IMR-90 (cell line): ENCODE data around the gene PTGDS. TPM values are rescaled to one million over a fixed set of nuclear protein-coding genes. Genes with fewer than 3 reads are reported as not detected.

ENCODE experiments used
- ATAC-seq: fragments of 200-7000 bp; cut with Tn5 transposase; 2 replicates; pipeline ENCODE4 v1.9.1; 2020; ENCODE audit warnings: low read depth, mild to moderate bottlenecking, moderate library complexity
- BruUV-seq: library from RNA; stranded (reverse); fragments of 400-500 nt; replicated peaks from 2 replicates; lab custom pipeline; 2021; lab: Mats Ljungman, UMichigan
- CTCF ChIA-PET: fragments of 300-600 bp; formaldehyde crosslinking; extraction: SDS; loops from one replicate; lab custom pipeline; 2021; ENCODE audit warnings: antibody characterized with exemption; lab: Yijun Ruan, JAX
- POLR2A ChIA-PET: fragments of 300-600 bp; sonication (Branson Sonifier 250); formaldehyde crosslinking; loops from one replicate; lab custom pipeline; 2022; ENCODE audit warnings: antibody characterized with exemption; ENCODE audit not compliant: unreplicated experiment; lab: Charles Lee
- DNase-seq: peaks from one replicate; pipeline ENCODE4 v3.0.0; 2013
- H2AFZ ChIP-seq: replicated peaks from 2 replicates; pipeline ENCODE3; 2013; ENCODE audit warnings: low read length, mild to moderate bottlenecking; ENCODE audit not compliant: poor library complexity
- H2AK5ac ChIP-seq: 2 replicates; pipeline ENCODE4 v1.6.1; 2013; ENCODE audit warnings: low read depth, low read length, inconsistent platforms
- H2AK9ac ChIP-seq: replicated peaks from 2 replicates; pipeline ENCODE3; 2013; ENCODE audit warnings: mild to moderate bottlenecking, low read depth, low read length, moderate library complexity; ENCODE audit not compliant: poor library complexity
- H2BK120ac ChIP-seq: 2 replicates; pipeline ENCODE4 v1.6.1; 2013; ENCODE audit warnings: low read depth, low read length, inconsistent platforms
- H2BK15ac ChIP-seq: 3 replicates; pipeline ENCODE4 v1.6.1; 2013; ENCODE audit warnings: low read depth, low read length, inconsistent platforms
- H2BK20ac ChIP-seq: 2 replicates; pipeline ENCODE4 v1.6.1; 2013; ENCODE audit warnings: low read depth, mild to moderate bottlenecking, inconsistent platforms, low read length, moderate library complexity
- H2BK5ac ChIP-seq: 2 replicates; pipeline ENCODE4 v1.6.1; 2013; ENCODE audit warnings: mild to moderate bottlenecking, low read depth, low read length, inconsistent platforms; ENCODE audit not compliant: poor library complexity, severe bottlenecking
- H3K14ac ChIP-seq: replicated peaks from 2 replicates; pipeline ENCODE4 v1.6.1; 2013; ENCODE audit warnings: low read depth, low read length, inconsistent platforms
- H3K18ac ChIP-seq: 2 replicates; pipeline ENCODE4 v1.6.1; 2013; ENCODE audit warnings: low read depth, low read length, control low read depth
- H3K23ac ChIP-seq: 2 replicates; pipeline ENCODE4 v1.6.1; 2013; ENCODE audit warnings: low read depth, low read length, inconsistent platforms
- H3K27ac ChIP-seq: 2 replicates; pipeline ENCODE4 v1.5.1; 2013; ENCODE audit warnings: mild to moderate bottlenecking, control low read depth, low read length; ENCODE audit not compliant: insufficient read depth
- H3K27me3 ChIP-seq: 2 replicates; pipeline ENCODE4 v1.6.1; 2013; ENCODE audit warnings: low read length; ENCODE audit not compliant: control insufficient read depth, insufficient read depth
- H3K36me3 ChIP-seq: 2 replicates; pipeline ENCODE4 v1.6.1; 2013; ENCODE audit warnings: low read length, mixed read lengths; ENCODE audit not compliant: control insufficient read depth, insufficient read depth
- H3K4ac ChIP-seq: 2 replicates; pipeline ENCODE4 v1.6.1; 2013; ENCODE audit warnings: low read depth, low read length, inconsistent platforms
- H3K4me1 ChIP-seq: 2 replicates; pipeline ENCODE4 v1.6.1; 2013; ENCODE audit warnings: low read length, mixed read lengths; ENCODE audit not compliant: control insufficient read depth, insufficient read depth
- H3K4me2 ChIP-seq: 2 replicates; pipeline ENCODE4 v1.6.1; 2013; ENCODE audit warnings: low read depth, mild to moderate bottlenecking, control low read depth, low read length, moderate library complexity
- H3K4me3 ChIP-seq: 2 replicates; pipeline ENCODE4 v1.5.1; 2013; ENCODE audit warnings: low read depth, mild to moderate bottlenecking, control low read depth, low read length, moderate library complexity; ENCODE audit not compliant: insufficient read depth
- H3K56ac ChIP-seq: 2 replicates; pipeline ENCODE4 v1.6.1; 2013; ENCODE audit warnings: low read length, inconsistent platforms; ENCODE audit not compliant: insufficient read depth; ENCODE audit errors: extremely low read depth
- H3K79me1 ChIP-seq, 2 experiments: 2 replicates each; pipeline ENCODE4 v1.6.1; 2013; ENCODE audit warnings: low read length in 2 of 2, inconsistent platforms in 1 of 2, low read depth in 1 of 2
- H3K9ac ChIP-seq: 2 replicates; pipeline ENCODE4 v1.6.1; 2013; ENCODE audit warnings: low read depth, low read length, control low read depth
- H3K9me1 ChIP-seq: 2 replicates; pipeline ENCODE4 v1.6.1; 2013; ENCODE audit warnings: low read length, inconsistent platforms; ENCODE audit not compliant: insufficient read depth
- H3K9me3 ChIP-seq: 2 replicates; pipeline ENCODE4 v1.6.1; 2013; ENCODE audit warnings: low read length; ENCODE audit not compliant: control insufficient read depth, insufficient read depth
- H4K20me1 ChIP-seq: 2 replicates; pipeline ENCODE4 v1.6.1; 2013; ENCODE audit warnings: low read length, inconsistent platforms; ENCODE audit not compliant: insufficient read depth
- H4K5ac ChIP-seq: 2 replicates; pipeline ENCODE4 v1.6.1; 2013; ENCODE audit warnings: mild to moderate bottlenecking, low read depth, low read length, control low read depth
- H4K8ac ChIP-seq, 2 experiments: 2 replicates each; pipeline ENCODE4 v1.6.1; 2013; ENCODE audit warnings: low read depth in 2 of 2, low read length in 2 of 2, control low read depth in 1 of 2, inconsistent platforms in 1 of 2
- H4K91ac ChIP-seq: 2 replicates; pipeline ENCODE4 v1.6.1; 2013; ENCODE audit warnings: low read depth, low read length, inconsistent platforms; ENCODE audit not compliant: insufficient read depth
- BHLHE40 ChIP-seq: fragments of 150-350 bp; IDR thresholded peaks from 2 replicates; pipeline ENCODE4 v1.6.1; 2016; ENCODE audit warnings: mild to moderate bottlenecking, low read depth, low read length
- CEBPB ChIP-seq: IDR thresholded peaks from 2 replicates; pipeline ENCODE4 v1.6.1; 2012; ENCODE audit warnings: low read depth, low read length, improper control_type of control experiment
- CHD1 ChIP-seq: IDR thresholded peaks from 2 replicates; pipeline ENCODE4 v1.6.1; 2012; ENCODE audit warnings: low read depth, low read length, improper control_type of control experiment
- FOS ChIP-seq: fragments of 150-350 bp; IDR thresholded peaks from 2 replicates; pipeline ENCODE4 v1.6.1; 2016; ENCODE audit warnings: low read depth, low read length
- MAFK ChIP-seq: IDR thresholded peaks from 2 replicates; pipeline ENCODE4 v1.6.1; 2012; ENCODE audit warnings: low read depth, low read length, improper control_type of control experiment
- MAZ ChIP-seq: IDR thresholded peaks from 2 replicates; pipeline ENCODE4 v1.6.1; 2012; ENCODE audit warnings: low read depth, mild to moderate bottlenecking, low read length, improper control_type of control experiment, moderate library complexity, borderline replicate concordance
- RAD21 ChIP-seq: IDR thresholded peaks from 2 replicates; pipeline ENCODE4 v1.6.1; 2012; ENCODE audit warnings: low read length, improper control_type of control experiment
- RCOR1 ChIP-seq: IDR thresholded peaks from 2 replicates; pipeline ENCODE4 v1.6.1; 2012; ENCODE audit warnings: mild to moderate bottlenecking, low read length, improper control_type of control experiment; ENCODE audit not compliant: insufficient replicate concordance
- RFX5 ChIP-seq: IDR thresholded peaks from 2 replicates; pipeline ENCODE4 v1.8.0; 2012; ENCODE audit warnings: low read depth, mild to moderate bottlenecking, low read length, moderate library complexity
- SMC3 ChIP-seq: fragments of 150-350 bp; IDR thresholded peaks from 2 replicates; pipeline ENCODE4 v1.6.1; 2016; ENCODE audit warnings: low read depth, mild to moderate bottlenecking, antibody characterized with exemption, low read length, moderate library complexity
- WGBS, 2 experiments: methylation state at CpG; one replicate each; pipeline versions ENCODE4 v1.1.5 to v1.1.7; 2013; ENCODE audit warnings: missing lambda C conversion rate in 2 of 2; ENCODE audit not compliant: insufficient read length in 1 of 2; ENCODE audit errors: extremely low coverage in 2 of 2; 5-methylcytosine and 5-hydroxymethylcytosine counted together
- dilution Hi-C: fragments of 300-500 bp; cut with HindIII; formaldehyde crosslinking; loops from one replicate; pipeline ENCODE4 v1.14.3; 2018; ENCODE audit warnings: low sequenced_read_pairs; ENCODE audit not compliant: unreplicated experiment
- in situ Hi-C: fragments of 300-500 bp; cut with MboI; formaldehyde crosslinking; loops from 3 replicates; pipeline ENCODE4 v1.14.3; 2019; ENCODE audit warnings: low sequenced_read_pairs, inconsistent platforms, mixed read lengths
- intact Hi-C: fragments of 100-400 bp; cut with micrococcal nuclease; formaldehyde crosslinking; loops from 2 replicates; pipeline ENCODE4 v1.10.0; 2022
- polyA plus RNA-seq, 3 experiments: library from polyadenylated mRNA; depleted of rRNA; stranded (reverse); fragments of >200 nt; gene quantifications; 2 replicates each; pipeline ENCODE4 v1.2.3, GENCODE V29; 2012; ENCODE audit warnings: low replicate concordance in 1 of 3
- total RNA-seq: library from RNA; depleted of rRNA; stranded (reverse); fragments of >200 nt; gene quantifications from 2 replicates; pipeline ENCODE4 v1.2.3, GENCODE V29; 2012
- TF ChIP-seq, protein P1 (sequence below): fragments of 150-350 bp; IDR thresholded peaks from 2 replicates; pipeline ENCODE4 v1.6.1; 2016; ENCODE audit warnings: low read depth, mild to moderate bottlenecking, low read length, moderate library complexity, borderline replicate concordance
- TF ChIP-seq, protein P2 (sequence below): conservative IDR thresholded peaks from 2 replicates; pipeline ENCODE4 v1.5.1; 2012; ENCODE audit warnings: mild to moderate bottlenecking, low read depth, low read length, improper control_type of control experiment

PTGDS gene
- total and polyA plus RNA-seq, 2 of the 4 experiments (the other 2 are of a cell fraction) = 1.2 TPM; not detected in 1

DNA sequence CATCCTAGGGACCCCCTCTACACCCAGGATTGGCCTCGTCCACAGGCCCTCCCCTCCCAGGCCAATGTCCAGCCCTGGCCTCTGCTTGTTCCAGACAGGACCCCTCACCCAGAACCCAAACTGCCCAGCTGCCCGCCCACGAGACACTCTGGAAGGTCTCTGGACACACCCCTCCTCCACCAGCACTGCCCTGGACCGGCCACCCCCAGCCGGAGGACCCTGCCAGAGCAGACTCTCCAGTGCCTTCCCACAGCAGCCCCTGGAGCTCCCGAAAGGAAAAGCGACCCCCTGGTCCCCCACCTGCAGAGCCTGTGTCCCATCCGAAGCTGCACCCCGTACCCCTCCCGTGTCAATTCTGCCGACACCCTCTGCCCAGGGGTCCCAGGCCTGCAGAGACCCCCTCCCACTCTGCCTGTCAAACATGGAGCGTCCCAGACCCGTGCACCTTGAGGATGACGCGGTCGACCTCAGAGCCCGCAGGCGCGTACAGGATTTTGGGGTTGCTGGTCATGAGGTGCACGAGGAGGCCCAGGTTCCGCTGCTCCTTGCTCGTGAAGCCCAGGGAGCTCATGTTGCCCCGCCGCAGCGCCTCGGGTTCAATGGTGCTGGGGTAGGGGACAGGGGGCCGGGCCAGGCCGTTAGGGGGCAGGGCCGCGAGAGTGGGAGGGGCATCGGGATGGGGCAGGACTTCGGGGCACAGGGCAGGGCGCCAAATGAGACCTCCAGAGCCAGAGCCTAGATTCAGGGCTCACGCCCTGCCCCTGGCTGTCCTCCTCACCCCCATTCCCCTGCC lies 42.8 kb downstream of the PTGDS start (continued):
- TF ChIP-seq SMC3 = no peak

DNA sequence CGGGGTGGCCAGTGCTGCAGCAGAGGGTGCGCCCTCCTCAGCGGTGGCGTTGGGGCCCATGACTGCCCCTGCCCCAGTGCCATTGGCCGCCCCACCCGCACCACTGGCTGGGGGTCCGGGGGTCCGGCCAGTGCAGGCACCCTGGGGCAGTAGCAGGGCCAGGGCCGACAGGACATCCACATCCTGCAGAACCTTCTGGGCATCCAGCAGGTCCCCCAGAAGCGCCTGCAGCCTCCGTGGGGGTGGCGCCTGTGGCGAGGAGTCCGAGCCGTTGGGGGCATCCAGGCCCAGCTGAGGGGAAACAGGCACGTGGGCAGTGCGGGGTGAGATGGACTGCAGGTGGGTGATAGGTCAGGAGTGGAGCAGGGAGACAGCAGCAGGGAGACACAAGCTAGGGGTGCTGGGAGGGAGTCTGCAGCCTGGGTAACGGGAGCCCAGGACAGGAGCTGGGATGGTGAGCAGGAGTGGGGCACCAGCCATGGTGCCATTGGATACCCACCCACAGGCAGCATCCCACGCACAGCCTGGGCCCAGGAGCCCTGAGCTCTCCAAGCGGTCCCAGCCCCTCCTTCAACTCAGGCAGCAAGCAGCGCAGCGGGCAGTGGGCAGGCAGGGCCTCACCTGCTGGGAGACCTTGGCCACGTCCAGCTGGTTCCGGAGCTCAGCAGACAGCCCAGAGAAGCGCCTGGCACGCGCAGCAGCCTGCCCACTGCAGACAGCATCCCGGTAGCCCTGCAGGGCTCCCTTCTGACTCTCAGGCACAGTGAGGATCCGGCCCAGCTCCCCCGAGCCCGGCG lies 43.7 kb downstream of the PTGDS start:
- Histone ChIP-seq H3K27ac (no peak overlapping the region), H3K4me3 (no peak overlapping the region), H2BK15ac (no peak overlapping the region), H2AK9ac (no peak overlapping the region), H2AFZ (peak overlapping the region; percentile 5), H2BK20ac (no peak overlapping the region), H4K8ac (no peak overlapping the region), H3K14ac (no peak overlapping the region), H3K27me3 (no peaks in the 10 kb centered on the region), H2AK5ac (no peak overlapping the region), H3K9ac (no peak overlapping the region), H3K4ac (no peak overlapping the region), H2BK120ac (no peak overlapping the region), H3K36me3 (peaks cover 18% of the 10 kb centered on the region; the same call in 1 of the 2 replicates), H3K9me1 (peaks cover 2% of the 10 kb centered on the region; the same call in 1 of the 2 replicates), H4K5ac (no peak overlapping the region), H4K20me1 (no peaks in the 10 kb centered on the region; the same call in 1 of the 2 replicates), H3K4me2 (no peak overlapping the region), H3K23ac (no peak overlapping the region), H3K56ac (no peak overlapping the region), H3K18ac (no peak overlapping the region), H4K91ac (no peak overlapping the region), H3K79me1 (no peaks in the 10 kb centered on the region; a peak in 1 of 4 replicates), H2BK5ac (no peak overlapping the region), H3K4me1 (no peaks in the 10 kb centered on the region), H3K9me3 (no peaks in the 10 kb centered on the region)
- ChIA-PET POLR2A (no interaction called here), CTCF (no interaction called here)
- no TSS peak for BruUV-seq
- WGBS, 2 experiments = 94% methylated on average over 20 of the region's 32 CpGs; no CpG with 5 or more reads in 1 of the 2 experiments
- intact Hi-C loops = no loop called here
- DNase-seq = no peak
- dilution Hi-C loops = no loop called here
- no peak for ATAC-seq
- in situ Hi-C loops = no loop called here
- TF ChIP-seq RCOR1 (no peak), CHD1 (no peak), SMC3 (no peak), MAFK (no peak), MAZ (no peak), FOS (no peak), RAD21 (no peak), CEBPB (no peak), RFX5 (no peak), BHLHE40 (no peak)
- TF ChIP-seq, protein P1, sequence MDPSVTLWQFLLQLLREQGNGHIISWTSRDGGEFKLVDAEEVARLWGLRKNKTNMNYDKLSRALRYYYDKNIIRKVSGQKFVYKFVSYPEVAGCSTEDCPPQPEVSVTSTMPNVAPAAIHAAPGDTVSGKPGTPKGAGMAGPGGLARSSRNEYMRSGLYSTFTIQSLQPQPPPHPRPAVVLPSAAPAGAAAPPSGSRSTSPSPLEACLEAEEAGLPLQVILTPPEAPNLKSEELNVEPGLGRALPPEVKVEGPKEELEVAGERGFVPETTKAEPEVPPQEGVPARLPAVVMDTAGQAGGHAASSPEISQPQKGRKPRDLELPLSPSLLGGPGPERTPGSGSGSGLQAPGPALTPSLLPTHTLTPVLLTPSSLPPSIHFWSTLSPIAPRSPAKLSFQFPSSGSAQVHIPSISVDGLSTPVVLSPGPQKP = no peak
- TF ChIP-seq, protein P2, sequence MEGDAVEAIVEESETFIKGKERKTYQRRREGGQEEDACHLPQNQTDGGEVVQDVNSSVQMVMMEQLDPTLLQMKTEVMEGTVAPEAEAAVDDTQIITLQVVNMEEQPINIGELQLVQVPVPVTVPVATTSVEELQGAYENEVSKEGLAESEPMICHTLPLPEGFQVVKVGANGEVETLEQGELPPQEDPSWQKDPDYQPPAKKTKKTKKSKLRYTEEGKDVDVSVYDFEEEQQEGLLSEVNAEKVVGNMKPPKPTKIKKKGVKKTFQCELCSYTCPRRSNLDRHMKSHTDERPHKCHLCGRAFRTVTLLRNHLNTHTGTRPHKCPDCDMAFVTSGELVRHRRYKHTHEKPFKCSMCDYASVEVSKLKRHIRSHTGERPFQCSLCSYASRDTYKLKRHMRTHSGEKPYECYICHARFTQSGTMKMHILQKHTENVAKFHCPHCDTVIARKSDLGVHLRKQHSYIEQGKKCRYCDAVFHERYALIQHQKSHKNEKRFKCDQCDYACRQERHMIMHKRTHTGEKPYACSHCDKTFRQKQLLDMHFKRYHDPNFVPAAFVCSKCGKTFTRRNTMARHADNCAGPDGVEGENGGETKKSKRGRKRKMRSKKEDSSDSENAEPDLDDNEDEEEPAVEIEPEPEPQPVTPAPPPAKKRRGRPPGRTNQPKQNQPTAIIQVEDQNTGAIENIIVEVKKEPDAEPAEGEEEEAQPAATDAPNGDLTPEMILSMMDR = no peak
